Measurements from ENCODE around the gene LPIN1. TPM values are rescaled to one million over a fixed set of nuclear protein-coding genes. Genes with fewer than 3 reads are reported as not detected.

Gene LPIN1
- total and polyA plus RNA-seq, 2 of the 8 experiments (the other 6 are each of a cell fraction or from before 2014, with no cell fraction given): 4.3 to 9.8 TPM

GRCh38 chr2:11711354-11711716 lies 35.1 kb upstream of the LPIN1 start:
- no peak overlapping the region for H4K5ac ChIP-seq (ENCODE audit: insufficient read length, low read depth, low read length)
- no peaks in the 10 kb centered on the region for H4K20me1 ChIP-seq (replicated peaks in 1 of 2; ENCODE audit: control insufficient read depth in 1 of 2, insufficient read depth in 2 of 2, low read length in 2 of 2)
- 89% methylated on average over 1 of the region's 1 CpG; no CpG with 5 or more reads in 1 of the 2 experiments for WGBS, 2 experiments (ENCODE audit: extremely low coverage in 1 of 2, insufficient coverage in 1 of 2, insufficient read length in 1 of 2, insufficient replicate concordance in 2 of 2, low coverage in 1 of 2, low lambda C conversion rate in 2 of 2, missing lambda C conversion rate in 1 of 2)
- H3K36me3 ChIP-seq (ENCODE audit: control insufficient read depth in 2 of 4, insufficient read depth in 4 of 4, low read length in 3 of 4): no peaks in the 10 kb centered on the region
- H3K27me3 ChIP-seq (replicated peaks in 1 of 4; ENCODE audit: control insufficient read depth in 3 of 4, extremely low read depth in 1 of 4, insufficient read depth in 3 of 4, low read length in 3 of 4): no peaks in the 10 kb centered on the region
- no peak overlapping the region for H3K4me3 ChIP-seq (ENCODE audit: extremely low read depth in 1 of 4, insufficient read depth in 2 of 4, low read depth in 3 of 4, low read length in 4 of 4)
- no peak overlapping the region for H3K9ac ChIP-seq (replicated peaks in 1 of 4; ENCODE audit: extremely low read depth in 1 of 4, low read depth in 3 of 4, low read length in 3 of 4)
- no peak overlapping the region for H2BK5ac ChIP-seq (ENCODE audit: low read depth, low read length)
- H2BK12ac ChIP-seq (ENCODE audit: low read depth, low read length): no peak overlapping the region; the same call in 1 of the 2 replicates
- no peak overlapping the region for H3K18ac ChIP-seq (ENCODE audit: extremely low read depth, low read length)
- no peak overlapping the region for H2AK5ac ChIP-seq (ENCODE audit: low read depth, low read length)
- H3K23me2 ChIP-seq (ENCODE audit: low read depth, low read length): no peaks in the 10 kb centered on the region
- ChIA-PET CTCF (ENCODE audit: partially characterized antibody) (interaction anchor here (1.4 to 2.2 kb wide), 4 partner anchors 14 to 33 kb away, joined by 3 to 7 read pairs (median 6); no protein-coding TSS in a partner anchor), POLR2A (ENCODE audit: partially characterized antibody) (no interaction called here)
- no peak overlapping the region for H3K4ac ChIP-seq (replicated peaks; ENCODE audit: insufficient read length, low read depth, low read length)
- H3K14ac ChIP-seq (ENCODE audit: insufficient read length): no peak overlapping the region
- DNase-seq (ENCODE audit: low read depth in 1 of 2, low spot score in 2 of 2) (no peak), FAIRE-seq (no peak)
- no peak overlapping the region for H3K56ac ChIP-seq (replicated peaks; ENCODE audit: insufficient read length, low read depth, low read length)
- H3K4me2 ChIP-seq (ENCODE audit: insufficient read depth in 1 of 2, low read depth in 2 of 2, low read length in 2 of 2): no peak overlapping the region
- H4K8ac ChIP-seq (ENCODE audit: extremely low read depth, insufficient read depth, low read length): no peak overlapping the region
- no peak overlapping the region for H2BK120ac ChIP-seq (replicated peaks; ENCODE audit: low read depth, low read length)
- no peaks in the 10 kb centered on the region for H3K4me1 ChIP-seq (replicated peaks in 1 of 4; ENCODE audit: control insufficient read depth in 3 of 4, insufficient read depth in 4 of 4, low read length in 3 of 4)
- no peak overlapping the region for H2AFZ ChIP-seq (ENCODE audit: low read length)
- no peak overlapping the region for H3K27ac ChIP-seq (ENCODE audit: low read depth, low read length)
- no peaks in the 10 kb centered on the region for H3K79me1 ChIP-seq (ENCODE audit: low read depth, low read length)
- no peaks in the 10 kb centered on the region for H3K9me3 ChIP-seq (ENCODE audit: insufficient read depth in 2 of 2, low read depth in 1 of 2, low read length in 1 of 2)
- H2BK20ac ChIP-seq (ENCODE audit: low read length): no peak overlapping the region
- no peak overlapping the region for H4K91ac ChIP-seq (replicated peaks; ENCODE audit: insufficient read length, low read length)
- H3K79me2 ChIP-seq (ENCODE audit: control insufficient read depth in 1 of 2, insufficient read depth in 2 of 2, low read length in 2 of 2): no peaks in the 10 kb centered on the region
- H3K23ac ChIP-seq (ENCODE audit: insufficient read length): no peak overlapping the region
- H2BK15ac ChIP-seq (ENCODE audit: low read length): no peak overlapping the region
- no peak for TF ChIP-seq RFX5 (IDR thresholded peaks at IDR 0.05; ENCODE audit: borderline replicate concordance, low read depth, low read length)
- no peak for TF ChIP-seq SP2 (IDR thresholded peaks at IDR 0.05; ENCODE audit: low read length)
- no peak for TF ChIP-seq CBX5 (IDR thresholded peaks at IDR 0.05; ENCODE audit: low read depth, low read length)

All from H1 (cell line).